T-helper 1 cell treated with Interleukin-12 subunit alpha and Interleukin-12 subunit beta and Interleukin-4 antibody, amounts not matched to agents 30 μg/mL and 1 μg/mL, for 36 hours (primary cell): ENCODE measurements around the gene FBLN2.

Experiments
- H3K27ac Mint-ChIP-seq: one replicate; pipeline ENCODE4 v1.8.0; 2021; ENCODE audit warnings: mild to moderate bottlenecking, mixed read lengths
- H3K27me3 Mint-ChIP-seq: one replicate; pipeline ENCODE4 v1.8.0; 2021; ENCODE audit warnings: low read depth, mixed read lengths
- H3K36me3 Mint-ChIP-seq: one replicate; pipeline ENCODE4 v1.8.0; 2021; ENCODE audit warnings: low read depth, mixed read lengths
- H3K4me1 Mint-ChIP-seq: one replicate; pipeline ENCODE4 v1.8.0; 2021; ENCODE audit warnings: low read depth, mixed read lengths
- H3K4me3 Mint-ChIP-seq: one replicate; pipeline ENCODE4 v1.8.0; 2021; ENCODE audit warnings: mild to moderate bottlenecking, moderate library complexity, mixed read lengths
- H3K9me3 Mint-ChIP-seq: one replicate; pipeline ENCODE4 v1.8.0; 2021; ENCODE audit warnings: mixed read lengths

The FBLN2 gene

GRCh38 chr3:13508496-13508895, 40.4 kb upstream of the FBLN2 start:
- H3K36me3 Mint-ChIP-seq = no peaks in the 10 kb centered on the region
- no peaks in the 10 kb centered on the region for H3K27me3 Mint-ChIP-seq
- H3K4me3 Mint-ChIP-seq = no peak overlapping the region
- no peaks in the 10 kb centered on the region for H3K4me1 Mint-ChIP-seq
- no peaks in the 10 kb centered on the region for H3K9me3 Mint-ChIP-seq
- no peak overlapping the region for H3K27ac Mint-ChIP-seq

DNA sequence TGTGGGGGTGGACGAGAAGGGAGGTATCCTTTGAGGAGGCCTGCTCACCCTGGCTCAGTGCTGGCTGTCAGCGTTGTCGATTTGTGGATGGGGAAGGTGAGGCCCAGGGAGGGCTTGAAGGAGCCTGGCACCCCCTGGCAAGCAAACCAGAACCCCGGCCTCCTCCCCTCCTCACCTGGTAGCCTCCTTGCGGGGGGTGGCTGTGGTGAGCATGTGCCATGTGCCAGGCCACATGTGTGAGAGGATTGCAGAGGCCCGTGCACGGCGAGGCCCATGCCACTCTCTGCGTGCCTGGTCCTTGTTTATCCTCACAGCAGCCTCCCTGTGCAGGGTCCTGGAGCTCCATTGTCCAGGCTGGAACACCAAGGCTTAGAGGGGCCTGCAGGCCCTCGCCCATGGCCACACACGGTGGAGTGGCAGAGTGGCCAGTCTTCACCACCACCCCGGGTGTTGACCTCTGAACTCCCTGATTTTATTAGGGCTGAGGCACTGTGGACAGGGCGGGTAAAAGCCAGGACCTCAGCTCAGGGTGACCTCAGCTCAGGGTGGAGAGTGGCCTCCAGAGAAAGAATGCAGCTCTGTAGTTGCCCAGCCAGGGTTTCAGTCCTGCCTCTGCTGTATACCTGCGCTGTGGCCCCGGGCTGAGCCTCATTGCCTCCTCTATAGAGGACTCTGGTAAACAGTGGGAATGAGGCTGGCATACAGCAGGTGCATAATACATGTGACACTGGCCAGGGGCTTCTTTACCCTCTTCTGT, 39.7 kb upstream of the FBLN2 start:
- H3K4me3 Mint-ChIP-seq = no peak overlapping the region
- no peaks in the 10 kb centered on the region for H3K27me3 Mint-ChIP-seq
- no peaks in the 10 kb centered on the region for H3K9me3 Mint-ChIP-seq
- no peaks in the 10 kb centered on the region for H3K36me3 Mint-ChIP-seq
- H3K27ac Mint-ChIP-seq = no peak overlapping the region
- H3K4me1 Mint-ChIP-seq = no peaks in the 10 kb centered on the region

DNA sequence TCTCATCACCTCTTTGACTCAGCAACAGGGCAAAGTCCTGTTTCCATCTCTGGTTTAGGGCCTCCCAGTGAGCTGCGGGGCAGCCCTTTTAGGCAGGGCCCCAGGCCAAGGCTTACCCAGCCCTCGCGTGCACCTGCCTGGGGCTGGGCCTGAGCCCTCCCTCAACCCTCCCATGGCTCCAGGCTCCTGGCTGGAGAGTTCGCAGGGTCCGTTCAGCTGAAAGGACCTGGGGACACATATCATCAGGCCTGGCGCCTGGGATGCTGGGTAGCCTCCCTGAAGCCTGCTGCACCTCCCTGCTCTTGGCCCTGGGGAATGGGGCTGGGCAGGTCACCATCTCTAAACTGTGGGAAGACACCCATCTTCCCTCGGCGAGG, 39.1 kb upstream of the FBLN2 start:
- no peaks in the 10 kb centered on the region for H3K36me3 Mint-ChIP-seq
- no peak overlapping the region for H3K27ac Mint-ChIP-seq
- no peaks in the 10 kb centered on the region for H3K4me1 Mint-ChIP-seq
- no peaks in the 10 kb centered on the region for H3K27me3 Mint-ChIP-seq
- H3K4me3 Mint-ChIP-seq = no peak overlapping the region
- no peaks in the 10 kb centered on the region for H3K9me3 Mint-ChIP-seq

DNA sequence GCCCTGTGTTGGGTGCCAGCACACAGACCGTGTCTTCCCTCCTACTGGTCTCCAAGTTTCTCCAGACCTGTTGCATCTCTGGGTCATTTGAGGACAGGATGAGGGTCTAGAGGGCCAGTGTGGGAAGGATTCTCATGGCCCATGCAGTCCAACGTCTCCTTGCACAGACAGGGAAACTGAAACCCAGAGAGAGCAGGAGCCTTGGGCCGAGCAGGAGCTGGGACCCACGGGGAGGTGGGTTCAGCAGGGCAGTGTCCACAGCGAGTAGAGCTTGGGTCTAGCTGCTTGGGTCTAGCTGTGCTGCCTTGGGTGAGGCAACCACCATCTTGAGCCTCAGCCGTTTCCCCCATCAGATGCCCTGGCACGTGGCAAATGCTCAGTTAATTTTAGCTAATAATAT, 36.5 kb upstream of the FBLN2 start:
- H3K9me3 Mint-ChIP-seq = no peaks in the 10 kb centered on the region
- H3K27me3 Mint-ChIP-seq = no peaks in the 10 kb centered on the region
- H3K4me1 Mint-ChIP-seq = no peaks in the 10 kb centered on the region
- H3K27ac Mint-ChIP-seq = no peak overlapping the region
- H3K4me3 Mint-ChIP-seq = no peak overlapping the region
- no peaks in the 10 kb centered on the region for H3K36me3 Mint-ChIP-seq

DNA sequence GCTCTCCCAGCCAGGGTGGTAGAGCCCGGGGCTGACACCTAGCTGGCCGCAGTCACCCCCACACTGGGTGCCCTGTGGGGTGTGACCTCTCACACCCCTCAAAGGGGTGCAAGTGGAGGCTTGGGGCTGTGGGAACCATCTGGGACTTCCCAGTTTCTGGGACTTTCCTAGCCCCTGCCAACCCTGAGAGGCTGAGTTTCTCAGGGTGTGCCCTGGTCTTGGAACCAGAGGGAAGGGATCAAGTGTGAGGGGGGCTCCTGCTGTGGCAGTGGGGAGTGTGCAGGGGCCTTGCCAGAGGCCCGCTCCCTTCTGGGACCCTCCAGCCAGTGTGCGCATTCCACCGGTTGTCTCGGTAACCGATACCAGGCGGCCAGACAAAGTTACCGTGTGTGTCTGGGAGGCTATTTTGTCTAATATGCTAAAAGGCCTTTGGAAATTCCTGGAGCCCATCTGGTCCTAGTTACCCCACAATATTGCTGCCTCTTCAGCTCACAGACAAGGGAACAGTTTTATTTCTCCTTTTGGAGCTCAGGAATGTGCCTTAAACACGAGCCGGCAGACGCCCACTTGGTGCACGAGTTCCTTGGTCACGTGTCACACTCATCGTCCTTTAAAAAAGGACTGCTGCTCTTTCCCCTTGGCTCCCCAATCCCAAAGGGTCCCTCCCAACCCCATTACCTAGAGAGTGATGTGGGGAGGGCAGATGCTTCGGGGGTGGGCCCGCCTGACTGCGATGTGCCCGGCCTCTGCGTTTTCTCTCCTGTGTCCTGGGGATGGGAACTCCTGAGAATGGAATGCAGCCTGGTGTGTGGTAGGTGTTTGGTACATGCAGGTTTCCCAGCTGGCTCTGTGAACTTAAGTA, 35.6 kb upstream of the FBLN2 start:
- no peaks in the 10 kb centered on the region for H3K36me3 Mint-ChIP-seq
- H3K27ac Mint-ChIP-seq = no peak overlapping the region
- H3K4me1 Mint-ChIP-seq = no peaks in the 10 kb centered on the region
- no peaks in the 10 kb centered on the region for H3K27me3 Mint-ChIP-seq
- no peak overlapping the region for H3K4me3 Mint-ChIP-seq
- H3K9me3 Mint-ChIP-seq = no peaks in the 10 kb centered on the region

DNA sequence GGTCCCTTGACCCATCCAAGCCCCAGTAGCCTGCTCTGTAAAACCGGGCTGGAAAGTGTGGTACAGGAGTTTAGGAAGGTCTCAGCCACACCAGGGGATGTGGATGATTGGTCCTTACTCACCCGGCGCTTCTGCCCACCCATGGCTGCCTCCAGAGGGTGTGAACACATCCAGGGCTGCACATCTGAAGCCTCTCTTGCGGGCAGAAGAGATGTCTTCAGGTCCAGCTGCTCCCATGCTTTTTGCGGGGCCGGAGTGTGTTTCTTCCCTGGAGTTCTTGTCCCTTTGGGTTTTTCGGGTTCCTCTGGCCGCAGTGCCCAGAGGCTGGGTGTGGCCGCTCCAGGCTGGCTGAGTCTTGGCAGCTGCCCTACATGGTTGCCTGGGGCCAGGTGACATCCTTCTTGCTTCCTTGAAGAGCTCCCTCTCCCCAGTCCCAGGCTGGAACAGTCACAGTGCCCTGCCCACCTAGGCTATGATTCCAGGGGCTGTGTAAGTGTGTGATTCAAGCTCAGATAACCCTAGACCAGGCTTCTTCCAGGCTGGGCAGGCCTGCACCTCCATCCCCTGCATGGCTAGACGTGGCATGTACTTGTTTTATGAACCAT, 34.9 kb upstream of the FBLN2 start:
- H3K27me3 Mint-ChIP-seq = no peaks in the 10 kb centered on the region
- H3K4me1 Mint-ChIP-seq = no peaks in the 10 kb centered on the region
- no peaks in the 10 kb centered on the region for H3K9me3 Mint-ChIP-seq
- no peak overlapping the region for H3K4me3 Mint-ChIP-seq
- H3K27ac Mint-ChIP-seq = no peak overlapping the region
- no peaks in the 10 kb centered on the region for H3K36me3 Mint-ChIP-seq

GRCh38 chr3:13514639-13515435, 34.1 kb upstream of the FBLN2 start:
- no peaks in the 10 kb centered on the region for H3K9me3 Mint-ChIP-seq
- no peaks in the 10 kb centered on the region for H3K4me1 Mint-ChIP-seq
- no peaks in the 10 kb centered on the region for H3K27me3 Mint-ChIP-seq
- no peaks in the 10 kb centered on the region for H3K36me3 Mint-ChIP-seq
- H3K4me3 Mint-ChIP-seq = no peak overlapping the region
- no peak overlapping the region for H3K27ac Mint-ChIP-seq

- no peaks in the 10 kb centered on the region for H3K4me1 Mint-ChIP-seq
- no peak overlapping the region for H3K27ac Mint-ChIP-seq
- H3K27me3 Mint-ChIP-seq = no peaks in the 10 kb centered on the region
Observed at GRCh38 chr3:13515786-13516759, 32.9 kb upstream of the FBLN2 start.

GRCh38 chr3:13516760-13517135, 32.2 kb upstream of the FBLN2 start:
- H3K36me3 Mint-ChIP-seq = no peaks in the 10 kb centered on the region
- H3K4me1 Mint-ChIP-seq = no peaks in the 10 kb centered on the region
- H3K9me3 Mint-ChIP-seq = no peaks in the 10 kb centered on the region
- no peak overlapping the region for H3K4me3 Mint-ChIP-seq
- no peaks in the 10 kb centered on the region for H3K27me3 Mint-ChIP-seq
- H3K27ac Mint-ChIP-seq = no peak overlapping the region

More at GRCh38 chr3:13515786-13516759, 32.9 kb upstream of the FBLN2 start:
- H3K9me3 Mint-ChIP-seq = no peaks in the 10 kb centered on the region
- H3K36me3 Mint-ChIP-seq = no peaks in the 10 kb centered on the region
- no peak overlapping the region for H3K4me3 Mint-ChIP-seq

- no peaks in the 10 kb centered on the region for H3K27me3 Mint-ChIP-seq
Observed at GRCh38 chr3:13517253-13517977, 31.5 kb upstream of the FBLN2 start.

GRCh38 chr3:13518516-13518953, 30.4 kb upstream of the FBLN2 start:
- Mint-ChIP-seq H3K4me1 (no peaks in the 10 kb centered on the region), H3K9me3 (no peaks in the 10 kb centered on the region), H3K36me3 (no peaks in the 10 kb centered on the region), H3K4me3 (no peak overlapping the region), H3K27me3 (peaks cover 5% of the 10 kb centered on the region), H3K27ac (no peak overlapping the region)

More at GRCh38 chr3:13517253-13517977, 31.5 kb upstream of the FBLN2 start:
- Mint-ChIP-seq H3K9me3 (no peaks in the 10 kb centered on the region), H3K27ac (no peak overlapping the region), H3K4me3 (no peak overlapping the region), H3K4me1 (no peaks in the 10 kb centered on the region), H3K36me3 (no peaks in the 10 kb centered on the region)

GRCh38 chr3:13519006-13519791, 29.7 kb upstream of the FBLN2 start:
- Mint-ChIP-seq H3K9me3 (no peaks in the 10 kb centered on the region), H3K27me3 (peaks cover 5% of the 10 kb centered on the region), H3K4me1 (no peaks in the 10 kb centered on the region), H3K27ac (no peak overlapping the region), H3K4me3 (no peak overlapping the region), H3K36me3 (no peaks in the 10 kb centered on the region)
